OCI-LY7 (cell line): ENCODE measurements around the gene STK16. TPM values are rescaled to one million over a fixed set of nuclear protein-coding genes. Genes with fewer than 3 reads are reported as not detected.

Experiments
- BruUV-seq: library from RNA; stranded (reverse); fragments of 400-500 nt; replicated peaks from 2 replicates; lab custom pipeline; 2021; lab: Mats Ljungman, UMichigan
- CTCF ChIA-PET: fragments of 300-600 bp; sonication (Branson Sonifier 250); formaldehyde crosslinking; loops from one replicate; lab custom pipeline; 2022; ENCODE audit warnings: antibody characterized with exemption; ENCODE audit not compliant: unreplicated experiment; lab: Charles Lee
- POLR2A ChIA-PET: fragments of 300-600 bp; sonication (Branson Sonifier 250); formaldehyde crosslinking; loops from one replicate; lab custom pipeline; 2022; ENCODE audit warnings: antibody characterized with exemption; lab: Charles Lee
- DNase-seq: peaks from one replicate; pipeline ENCODE4 v3.0.0-alpha.2; 2015; ENCODE audit warnings: low spot score
- H2AFZ ChIP-seq: fragments of 200-600 bp; sonication (generic), shearing (Covaris generic); 2 replicates; pipeline ENCODE4 v1.6.1; 2014; ENCODE audit warnings: mild to moderate bottlenecking, antibody characterized with exemption, low read length, moderate library complexity
- H3K27ac ChIP-seq: fragments of 200-600 bp; sonication (generic); 2 replicates; pipeline ENCODE4 v1.5.1; 2014; ENCODE audit warnings: mixed run types, low read depth, mild to moderate bottlenecking, moderate library complexity, low read length, inconsistent platforms; ENCODE audit not compliant: poor library complexity, severe bottlenecking
- H3K36me3 ChIP-seq: fragments of 200-600 bp; sonication (generic); 2 replicates; pipeline ENCODE4 v1.6.1; 2014; ENCODE audit warnings: mild to moderate bottlenecking, antibody characterized with exemption, low read length, moderate library complexity, mixed read lengths; ENCODE audit not compliant: insufficient read depth
- H3K4me1 ChIP-seq: fragments of 200-600 bp; sonication (generic); 2 replicates; pipeline ENCODE4 v1.5.1; 2014; ENCODE audit warnings: mild to moderate bottlenecking, low read length; ENCODE audit not compliant: insufficient read depth, poor library complexity, severe bottlenecking
- H3K4me2 ChIP-seq: fragments of 200-600 bp; sonication (generic); 2 replicates; pipeline ENCODE4 v1.6.1; 2014; ENCODE audit warnings: mild to moderate bottlenecking, low read length
- H3K4me3 ChIP-seq: fragments of 200-600 bp; sonication (generic); 2 replicates; pipeline ENCODE4 v1.5.1; 2014; ENCODE audit warnings: mild to moderate bottlenecking, low read depth, low read length; ENCODE audit not compliant: poor library complexity, severe bottlenecking
- H3K79me2 ChIP-seq: fragments of 200-600 bp; sonication (generic); 2 replicates; pipeline ENCODE4 v1.6.1; 2016; ENCODE audit warnings: low read depth, mild to moderate bottlenecking, low read length, moderate library complexity, mixed read lengths; ENCODE audit not compliant: insufficient read depth
- H3K9me2 ChIP-seq: fragments of 200-600 bp; sonication (generic); 2 replicates; pipeline ENCODE4 v1.6.1; 2016; ENCODE audit warnings: mild to moderate bottlenecking, low read length, mixed read lengths; ENCODE audit not compliant: insufficient read depth
- H3K9me3 ChIP-seq: fragments of 200-600 bp; sonication (generic); 2 replicates; pipeline ENCODE4 v1.6.1; 2014; ENCODE audit warnings: mild to moderate bottlenecking, mixed run types, low read length, mixed read lengths
- H4K20me1 ChIP-seq: fragments of 200-600 bp; sonication (generic); 2 replicates; pipeline ENCODE4 v1.6.1; 2014; ENCODE audit warnings: mild to moderate bottlenecking, antibody characterized with exemption, low read length, moderate library complexity, mixed read lengths; ENCODE audit not compliant: insufficient read depth
- CTCF ChIP-seq: fragments of 200-600 bp; sonication (generic); conservative IDR thresholded peaks from 2 replicates; pipeline ENCODE4 v1.5.1; 2014; ENCODE audit warnings: mild to moderate bottlenecking, antibody characterized with exemption, low read length, moderate library complexity, mixed read lengths
- EZH2phosphoT487 ChIP-seq: fragments of 200-600 bp; sonication (generic); IDR thresholded peaks from 2 replicates; pipeline ENCODE4 v1.6.1; 2018; ENCODE audit warnings: low read depth, borderline replicate concordance, mild to moderate bottlenecking, mixed run types, antibody characterized with exemption, low read length, moderate library complexity, mixed read lengths
- intact Hi-C: fragments of 100-400 bp; cut with micrococcal nuclease; formaldehyde crosslinking; loops from one replicate; pipeline ENCODE4 v1.10.0; 2022; ENCODE audit not compliant: unreplicated experiment
- total RNA-seq, 2 experiments: library from RNA; depleted of rRNA in 1 of 2; stranded (reverse); fragments of >200 nt in 1 of 2; shearing (Covaris generic) in 1 of 2; gene quantifications; 2 replicates each; pipeline ENCODE4 v1.2.3, GENCODE V29; 2014 to 2022

STK16 gene
- total RNA-seq, 2 experiments from 2014 or later = 23.4 to 39.5 TPM

- POLR2A ChIA-PET = interaction anchor here (2.2 kb wide), 1 partner anchor 10 kb away, joined by 5 read pairs; no protein-coding TSS in a partner anchor
- no peaks in the 10 kb centered on the region for H3K9me2 ChIP-seq
- no peak for DNase-seq
- peaks cover 54% of the 10 kb centered on the region for H3K36me3 ChIP-seq
- peaks cover 5% of the 10 kb centered on the region for H4K20me1 ChIP-seq
- CTCF ChIA-PET = no interaction called here
- H3K4me2 ChIP-seq = no peak overlapping the region
- H3K9me3 ChIP-seq = no peaks in the 10 kb centered on the region
- no TSS peak for BruUV-seq
- H3K79me2 ChIP-seq = peaks cover 12% of the 10 kb centered on the region; the same call in 1 of the 2 replicates
- intact Hi-C loops = no loop called here
- no peak overlapping the region for H2AFZ ChIP-seq
- TF ChIP-seq CTCF (no peak), EZH2phosphoT487 (no peak)
- H3K27ac ChIP-seq = no peak overlapping the region
- H3K4me1 ChIP-seq = peaks cover 16% of the 10 kb centered on the region
- H3K4me3 ChIP-seq = no peak overlapping the region
These were observed 39.5 kb downstream of the STK16 start for GRCh38 chr2:219284501-219285372.

GRCh38 chr2:219285373-219285735 is 40.1 kb downstream of the STK16 start:
- CTCF ChIA-PET = no interaction called here
- H3K4me2 ChIP-seq = no peak overlapping the region
- BruUV-seq = no TSS peak
- POLR2A ChIA-PET = interaction anchor here (0.6 to 2.2 kb wide), 2 partner anchors 10 to 33 kb away, joined by 5 to 7 read pairs; no protein-coding TSS in a partner anchor
- no peak for DNase-seq
- H3K4me3 ChIP-seq = no peak overlapping the region
- peaks cover 7% of the 10 kb centered on the region; the same call in 1 of the 2 replicates for H3K79me2 ChIP-seq
- intact Hi-C loops = no loop called here
- H3K36me3 ChIP-seq = peaks cover 53% of the 10 kb centered on the region
- no peaks in the 10 kb centered on the region for H3K9me3 ChIP-seq
- H2AFZ ChIP-seq = no peak overlapping the region
- no peak for TF ChIP-seq EZH2phosphoT487
- no peak for TF ChIP-seq CTCF
- H3K4me1 ChIP-seq = peaks cover 11% of the 10 kb centered on the region
- no peaks in the 10 kb centered on the region for H3K9me2 ChIP-seq
- no peak overlapping the region for H3K27ac ChIP-seq
- H4K20me1 ChIP-seq = peaks cover 1% of the 10 kb centered on the region
